ENCODE results near the gene CATSPER1.
"Not testable (repeated sequence)": the region's sequence is repeated elsewhere in the genome, so short reads cannot be mapped to it uniquely, and the experiment has no call there.

CATSPER1 gene

GRCh38 chr11:66012946-66013761, 13.1 kb downstream of the CATSPER1 start:
- Histone ChIP-seq H3K27ac (peak overlapping the region in 1 of 2 donors; percentile 47), H3K4me3 (no peak overlapping the region)
- no peak for TF ChIP-seq CTCF (IDR thresholded peaks at IDR 0.05)
- DNase-seq (ENCODE audit: low spot score), result no peak

GRCh38 chr11:66012371-66012945, 13.8 kb downstream of the CATSPER1 start:
- TF ChIP-seq CTCF (IDR thresholded peaks at IDR 0.05), result no peak
- H3K27ac ChIP-seq, result peak overlapping the region in 1 of 2 donors; percentile 47
- H3K4me3 ChIP-seq, result peak overlapping the region; percentile 66
- DNase-seq (ENCODE audit: low spot score), result no peak

GRCh38 chr11:66011785-66012303, 14.4 kb downstream of the CATSPER1 start, which contains the start of gene CST6:
Gene CST6, plus strand, starts transcription at chr11:66012008. Its CDS starts 37 bp downstream, at chr11:66012045.
- H3K4me3 ChIP-seq, result peak within 1 kb of the TSS; percentile 66
- DNase-seq (ENCODE audit: low spot score), result no peak
- peak within 1 kb of the TSS in 1 of 2 donors; percentile 47 for H3K27ac ChIP-seq
- no peak for TF ChIP-seq CTCF (IDR thresholded peaks at IDR 0.05)

DNA sequence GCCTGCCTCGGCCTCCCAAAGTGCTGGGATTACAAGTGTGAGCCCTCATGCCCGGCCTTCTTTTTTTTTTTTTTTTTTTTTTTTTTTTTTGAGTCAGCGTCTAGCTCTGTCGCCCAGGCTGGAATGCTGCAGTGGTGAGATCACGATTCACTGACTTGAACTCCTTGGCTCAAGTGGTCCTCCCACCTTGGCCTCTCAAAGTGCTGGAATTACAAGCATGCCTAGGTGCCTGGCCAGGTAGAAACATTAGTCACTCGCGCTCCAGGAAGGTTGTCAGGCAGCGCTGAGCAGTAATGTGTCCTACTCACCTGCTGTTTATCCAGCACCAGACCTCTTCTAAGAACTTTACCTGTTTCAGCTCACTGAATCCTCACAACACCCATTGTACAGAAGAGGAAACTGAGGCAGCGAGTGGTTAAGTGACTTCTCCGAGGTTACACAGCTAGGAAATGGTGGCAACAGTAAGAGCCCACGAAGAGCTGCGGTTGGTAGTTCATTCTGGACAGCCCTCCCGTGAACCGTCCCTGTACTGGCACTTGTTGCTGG, 15.0 kb downstream of the CATSPER1 start:
- no peak for DNase-seq (ENCODE audit: low spot score)
- Histone ChIP-seq H3K27ac (peak overlapping the region in 1 of 2 donors; percentile 47), H3K4me3 (peak overlapping the region; percentile 66)
- no peak for TF ChIP-seq CTCF (IDR thresholded peaks at IDR 0.05)

GRCh38 chr11:66010036-66010435, 16.2 kb downstream of the CATSPER1 start:
- not testable (repeated sequence) for H3K27ac ChIP-seq; DNase-seq (ENCODE audit: low spot score); H3K4me3 ChIP-seq

GRCh38 chr11:66008468-66009101, 17.7 kb downstream of the CATSPER1 start:
- no peak for TF ChIP-seq CTCF (IDR thresholded peaks at IDR 0.05)
- no peak overlapping the region for H3K27ac ChIP-seq
- no peak for DNase-seq (ENCODE audit: low spot score)
- H3K4me3 ChIP-seq, result no peak overlapping the region

- TF ChIP-seq CTCF (IDR thresholded peaks at IDR 0.05), result no peak
- H3K27ac ChIP-seq, result no peak overlapping the region
- H3K4me3 ChIP-seq, result no peak overlapping the region
- no peak for DNase-seq (ENCODE audit: low spot score)
These were observed 18.2 kb downstream of the CATSPER1 start for GRCh38 chr11:66008095-66008467.
